Loucy (cell line): ENCODE data around the gene UNC79.

ENCODE experiments used
- H2AFZ ChIP-seq: fragments of 200-600 bp; sonication (generic); 2 replicates; pipeline ENCODE4 v1.6.0; 2016; ENCODE audit warnings: antibody characterized with exemption, mild to moderate bottlenecking, low read length, moderate library complexity
- H3F3A ChIP-seq: fragments of 200-600 bp; 2 replicates; pipeline ENCODE4 v1.6.0; 2016; ENCODE audit warnings: antibody characterized with exemption, low read depth, mild to moderate bottlenecking
- H3K27me3 ChIP-seq: fragments of 200-600 bp; sonication (generic); 2 replicates; pipeline ENCODE4 v1.6.1; 2014; ENCODE audit warnings: low read length, mild to moderate bottlenecking; ENCODE audit not compliant: insufficient read depth, poor library complexity, severe bottlenecking
- H3K36me3 ChIP-seq: fragments of 200-600 bp; sonication (generic); 2 replicates; pipeline ENCODE4 v1.6.1; 2016; ENCODE audit warnings: low read length; ENCODE audit not compliant: insufficient read depth
- H3K4me1 ChIP-seq: fragments of 200-600 bp; sonication (generic); 2 replicates; pipeline ENCODE4 v1.5.1; 2014; ENCODE audit warnings: low read length, mild to moderate bottlenecking; ENCODE audit not compliant: insufficient read depth, poor library complexity, severe bottlenecking
- H3K4me2 ChIP-seq: fragments of 200-600 bp; sonication (generic); 2 replicates; pipeline ENCODE4 v1.6.0; 2014; ENCODE audit warnings: antibody characterized with exemption, low read length, low read depth, mild to moderate bottlenecking; ENCODE audit not compliant: poor library complexity, severe bottlenecking
- H3K4me3 ChIP-seq: fragments of 200-600 bp; sonication (generic); 2 replicates; pipeline ENCODE4 v1.5.1; 2014; ENCODE audit warnings: low read length, mild to moderate bottlenecking, mixed read lengths; ENCODE audit not compliant: poor library complexity, severe bottlenecking
- H3K79me2 ChIP-seq: fragments of 200-600 bp; sonication (generic); 2 replicates; pipeline ENCODE4 v1.6.1; 2014; ENCODE audit warnings: low read length; ENCODE audit not compliant: insufficient read depth
- H3K9ac ChIP-seq: fragments of 200-600 bp; sonication (generic); 2 replicates; pipeline ENCODE4 v1.6.0; 2014; ENCODE audit warnings: mild to moderate bottlenecking, low read depth, low read length, moderate library complexity; ENCODE audit not compliant: poor library complexity, severe bottlenecking
- H3K9me2 ChIP-seq: fragments of 200-600 bp; sonication (generic); replicated peaks from 2 replicates; pipeline ENCODE4 v1.6.1; 2016; ENCODE audit warnings: low read depth, low read length, mixed read lengths
- H3K9me3 ChIP-seq: fragments of 200-600 bp; sonication (generic); 2 replicates; pipeline ENCODE4 v1.6.1; 2014; ENCODE audit warnings: mild to moderate bottlenecking, antibody characterized with exemption, low read length, low read depth; ENCODE audit not compliant: insufficient read depth
- H4K20me1 ChIP-seq: fragments of 200-600 bp; sonication (generic); 2 replicates; pipeline ENCODE4 v1.6.0; 2014; ENCODE audit warnings: antibody characterized with exemption, low read length, mild to moderate bottlenecking; ENCODE audit not compliant: insufficient read depth, poor library complexity, severe bottlenecking
- EZH2phosphoT487 ChIP-seq: fragments of 200-600 bp; IDR thresholded peaks from 2 replicates; pipeline ENCODE4 v1.6.1; 2018; ENCODE audit warnings: antibody characterized with exemption, mild to moderate bottlenecking, moderate library complexity, borderline replicate concordance
- TF ChIP-seq, protein P1 (sequence below): fragments of 200-600 bp; sonication (generic); conservative IDR thresholded peaks from 2 replicates; pipeline ENCODE4 v1.5.1; 2014; ENCODE audit warnings: mild to moderate bottlenecking, antibody characterized with exemption, low read length

UNC79 gene

DNA sequence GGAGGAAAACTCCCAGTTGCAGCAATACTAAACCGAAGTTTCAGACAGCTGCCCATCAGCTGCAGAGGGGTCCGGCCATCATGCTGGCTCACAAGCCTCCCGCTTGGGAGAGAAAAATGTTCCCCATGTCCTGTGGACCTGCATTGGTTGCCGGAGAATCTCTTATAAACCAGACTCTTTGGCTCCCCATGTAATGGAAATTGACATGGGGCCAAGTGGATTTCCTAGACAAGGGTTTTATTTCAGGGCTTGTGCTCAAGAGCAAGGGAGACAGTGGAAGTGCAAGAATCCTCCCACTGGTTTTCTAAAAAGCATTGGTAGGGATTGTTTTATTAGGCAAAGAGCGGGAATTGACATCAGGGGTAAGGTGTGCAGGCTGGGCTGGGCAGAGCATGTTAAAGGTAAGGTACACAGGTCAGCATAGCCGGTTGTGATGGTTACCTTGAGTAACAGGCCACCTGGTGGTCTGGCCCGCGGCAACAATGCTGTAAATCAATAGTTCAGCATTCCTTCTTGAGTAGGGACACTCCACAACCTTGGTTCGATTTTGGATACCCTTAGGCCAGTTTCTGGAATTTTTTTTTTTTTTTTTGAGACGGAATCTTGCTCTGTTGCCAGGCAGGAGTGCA, 135.4 kb downstream of the UNC79 start:
- no peaks in the 10 kb centered on the region for H3K9me2 ChIP-seq
- H3K4me3 ChIP-seq = no peak overlapping the region
- H3F3A ChIP-seq = no peaks in the 10 kb centered on the region
- H3K4me1 ChIP-seq = no peaks in the 10 kb centered on the region
- no peaks in the 10 kb centered on the region for H3K79me2 ChIP-seq
- H3K9ac ChIP-seq = no peak overlapping the region
- H3K27me3 ChIP-seq = no peaks in the 10 kb centered on the region
- H4K20me1 ChIP-seq = no peaks in the 10 kb centered on the region
- no peaks in the 10 kb centered on the region for H3K9me3 ChIP-seq
- H2AFZ ChIP-seq = no peak overlapping the region
- peaks cover 5% of the 10 kb centered on the region; the same call in 1 of the 2 replicates for H3K36me3 ChIP-seq
- H3K4me2 ChIP-seq = no peak overlapping the region
- TF ChIP-seq EZH2phosphoT487 = no peak
- TF ChIP-seq, protein P1, sequence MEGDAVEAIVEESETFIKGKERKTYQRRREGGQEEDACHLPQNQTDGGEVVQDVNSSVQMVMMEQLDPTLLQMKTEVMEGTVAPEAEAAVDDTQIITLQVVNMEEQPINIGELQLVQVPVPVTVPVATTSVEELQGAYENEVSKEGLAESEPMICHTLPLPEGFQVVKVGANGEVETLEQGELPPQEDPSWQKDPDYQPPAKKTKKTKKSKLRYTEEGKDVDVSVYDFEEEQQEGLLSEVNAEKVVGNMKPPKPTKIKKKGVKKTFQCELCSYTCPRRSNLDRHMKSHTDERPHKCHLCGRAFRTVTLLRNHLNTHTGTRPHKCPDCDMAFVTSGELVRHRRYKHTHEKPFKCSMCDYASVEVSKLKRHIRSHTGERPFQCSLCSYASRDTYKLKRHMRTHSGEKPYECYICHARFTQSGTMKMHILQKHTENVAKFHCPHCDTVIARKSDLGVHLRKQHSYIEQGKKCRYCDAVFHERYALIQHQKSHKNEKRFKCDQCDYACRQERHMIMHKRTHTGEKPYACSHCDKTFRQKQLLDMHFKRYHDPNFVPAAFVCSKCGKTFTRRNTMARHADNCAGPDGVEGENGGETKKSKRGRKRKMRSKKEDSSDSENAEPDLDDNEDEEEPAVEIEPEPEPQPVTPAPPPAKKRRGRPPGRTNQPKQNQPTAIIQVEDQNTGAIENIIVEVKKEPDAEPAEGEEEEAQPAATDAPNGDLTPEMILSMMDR = no peak

DNA sequence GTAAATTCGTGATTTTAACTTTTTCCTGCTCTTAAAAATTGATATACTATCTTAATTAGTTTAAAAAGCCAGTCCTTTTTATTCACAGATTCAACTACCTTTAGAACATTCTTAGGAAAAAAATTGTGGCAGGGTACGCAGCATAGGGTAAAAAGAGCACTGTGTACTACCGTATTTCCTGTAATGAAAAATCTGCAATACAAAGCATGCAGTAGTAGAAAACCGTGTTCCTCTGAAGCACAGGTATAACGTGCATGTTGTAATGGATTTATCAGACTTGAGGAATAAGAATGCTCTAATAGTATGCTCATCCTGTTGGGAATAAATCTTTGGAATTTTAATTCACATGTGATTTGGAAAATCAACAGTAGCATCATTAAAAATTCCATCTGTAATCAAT, 140.5 kb downstream of the UNC79 start:
- H3F3A ChIP-seq = no peaks in the 10 kb centered on the region
- TF ChIP-seq EZH2phosphoT487 = no peak
- TF ChIP-seq, protein P1 = no peak
- H2AFZ ChIP-seq = no peak overlapping the region
- peaks cover 5% of the 10 kb centered on the region; the same call in 1 of the 2 replicates for H3K36me3 ChIP-seq
- H3K9me2 ChIP-seq = no peaks in the 10 kb centered on the region
- no peaks in the 10 kb centered on the region for H3K9me3 ChIP-seq
- H3K4me3 ChIP-seq = no peak overlapping the region
- H3K4me1 ChIP-seq = no peaks in the 10 kb centered on the region
- no peak overlapping the region for H3K4me2 ChIP-seq
- no peaks in the 10 kb centered on the region for H4K20me1 ChIP-seq
- H3K27me3 ChIP-seq = no peaks in the 10 kb centered on the region
- H3K9ac ChIP-seq = no peak overlapping the region
- no peaks in the 10 kb centered on the region for H3K79me2 ChIP-seq

DNA sequence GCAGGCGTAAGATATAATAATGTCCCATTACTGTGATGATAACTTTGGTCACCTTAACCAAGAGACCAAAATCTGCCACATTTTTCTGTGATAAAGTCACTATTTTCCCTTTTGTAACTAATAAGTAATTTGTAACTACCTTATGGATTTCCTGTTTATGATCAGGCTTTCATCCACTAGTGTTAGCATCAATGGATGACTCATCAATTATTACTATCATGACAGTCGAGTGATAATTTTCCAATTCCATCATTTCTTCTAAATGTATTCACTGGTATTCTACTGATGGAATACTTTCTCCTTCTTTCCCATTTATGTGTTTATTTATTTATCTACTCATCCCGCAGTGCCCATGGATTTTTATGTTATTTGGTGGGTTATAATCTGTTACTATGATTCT, 148.4 kb downstream of the UNC79 start:
- Histone ChIP-seq H3K79me2 (no peaks in the 10 kb centered on the region), H3K4me1 (no peaks in the 10 kb centered on the region), H3K4me3 (no peak overlapping the region), H3K9ac (no peak overlapping the region), H3K4me2 (no peak overlapping the region), H2AFZ (no peak overlapping the region), H3K9me2 (no peaks in the 10 kb centered on the region), H3K9me3 (no peaks in the 10 kb centered on the region), H3F3A (no peaks in the 10 kb centered on the region), H3K27me3 (no peaks in the 10 kb centered on the region), H4K20me1 (no peaks in the 10 kb centered on the region), H3K36me3 (peaks cover 26% of the 10 kb centered on the region; the same call in 1 of the 2 replicates)
- no peak for TF ChIP-seq EZH2phosphoT487
- TF ChIP-seq, protein P1 = no peak
